GM18520 (cell line): ENCODE measurements around the gene USP47.

Experiments used
- ATAC-seq: cut with Tn5 transposase; IDR thresholded peaks from one replicate; pipeline ENCODE4 v1.9.1; 2021; ENCODE audit not compliant: unreplicated experiment

USP47 gene

DNA sequence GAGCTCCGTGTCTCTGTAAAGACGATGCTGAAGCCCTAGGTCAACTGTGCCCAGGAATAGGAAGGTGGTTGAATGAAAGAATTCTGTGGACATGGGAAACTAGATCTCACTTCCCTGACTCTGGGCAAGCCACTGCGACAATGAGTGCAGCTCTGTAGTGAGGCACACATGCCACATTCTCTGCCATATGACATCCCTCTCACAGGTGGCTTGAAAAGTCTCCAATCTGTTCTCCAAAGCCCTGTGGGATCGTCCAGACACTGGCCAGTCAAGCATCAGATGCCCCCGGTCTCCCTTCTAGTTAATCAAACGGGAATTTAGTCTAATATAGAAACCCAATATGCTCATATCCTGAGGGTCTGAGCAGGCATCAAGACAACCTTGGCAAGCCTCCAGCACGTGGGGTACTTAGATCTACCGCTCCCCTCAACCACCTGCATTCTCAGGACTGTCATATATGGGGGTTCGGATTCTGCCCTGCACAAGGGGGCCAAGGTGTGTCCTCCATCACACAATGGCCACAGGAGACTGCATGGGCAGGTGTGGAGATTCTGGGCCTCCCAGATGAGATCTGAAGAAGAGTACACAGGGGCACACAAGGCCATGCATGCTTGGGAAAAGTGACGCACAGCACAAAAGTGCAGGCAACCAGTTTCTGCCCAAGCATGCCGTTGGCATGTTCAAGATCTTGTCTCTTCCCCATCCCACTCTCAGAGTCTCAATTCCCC, 154.7 kb downstream of the USP47 start:
- no peak for ATAC-seq

DNA sequence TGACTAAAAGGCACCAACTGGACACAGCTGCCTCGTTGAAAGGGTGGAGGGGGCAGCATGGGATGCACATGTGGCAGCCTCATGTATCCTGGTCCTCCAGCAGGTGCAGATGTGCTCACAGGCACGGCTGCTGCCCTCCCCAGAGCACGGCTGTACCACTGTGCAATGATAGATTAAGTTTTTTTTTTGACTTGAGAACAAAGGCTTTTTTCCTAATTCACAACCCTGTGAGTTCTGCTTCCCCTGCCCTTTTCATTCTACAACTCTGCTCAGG, 155.2 kb downstream of the USP47 start:
- no peak for ATAC-seq

DNA sequence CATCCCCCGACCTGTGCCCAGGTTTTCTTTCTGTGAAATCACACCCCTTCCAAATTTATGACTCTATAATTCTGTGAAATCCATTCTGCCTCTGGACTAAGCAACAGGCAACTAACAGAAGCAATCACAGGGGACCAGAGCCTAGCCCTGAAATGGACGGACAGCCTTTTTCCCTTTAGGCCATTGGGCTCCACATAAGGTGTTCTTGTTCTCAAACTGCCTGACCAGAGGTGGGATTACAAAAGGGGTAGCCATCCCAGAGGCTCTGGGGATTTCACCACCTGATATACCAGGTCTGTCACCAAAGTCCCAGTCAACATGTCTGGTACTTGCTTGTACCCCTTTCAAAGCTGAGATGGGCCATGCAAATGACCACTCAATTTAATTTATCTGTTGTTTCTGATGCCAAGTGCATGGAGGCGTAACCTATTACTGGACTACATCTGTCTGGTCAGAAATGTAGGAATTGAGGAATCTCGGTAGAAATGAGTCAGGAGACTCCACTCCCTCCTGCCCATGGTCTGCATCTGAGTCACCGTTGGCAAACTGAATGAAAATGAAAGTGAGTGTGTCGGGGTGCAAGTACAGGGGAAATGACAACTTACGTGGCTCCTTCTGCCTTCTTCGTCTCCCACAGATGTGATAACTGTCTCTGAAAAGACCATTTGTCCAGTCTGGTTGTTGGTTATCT, 156.5 kb downstream of the USP47 start:
- no peak for ATAC-seq

DNA sequence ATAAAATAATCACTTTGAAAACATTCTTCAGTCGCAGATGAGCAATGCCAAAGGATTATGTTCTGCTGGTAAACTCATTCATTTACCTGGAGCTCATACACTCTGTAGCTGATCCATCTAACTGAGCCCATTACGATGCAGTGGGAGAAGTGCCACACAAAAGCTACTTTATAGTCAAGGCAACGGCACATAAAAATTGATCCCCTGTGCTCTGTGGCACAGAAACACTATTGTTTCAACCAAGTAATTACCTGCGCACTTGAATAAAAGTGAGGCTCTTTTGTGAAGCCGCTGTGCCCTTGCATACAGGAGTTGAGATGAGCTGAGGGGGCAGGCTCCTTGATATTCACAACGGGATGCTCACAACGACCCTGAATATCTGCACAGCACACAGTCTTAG, 159.4 kb downstream of the USP47 start:
- no peak for ATAC-seq

DNA sequence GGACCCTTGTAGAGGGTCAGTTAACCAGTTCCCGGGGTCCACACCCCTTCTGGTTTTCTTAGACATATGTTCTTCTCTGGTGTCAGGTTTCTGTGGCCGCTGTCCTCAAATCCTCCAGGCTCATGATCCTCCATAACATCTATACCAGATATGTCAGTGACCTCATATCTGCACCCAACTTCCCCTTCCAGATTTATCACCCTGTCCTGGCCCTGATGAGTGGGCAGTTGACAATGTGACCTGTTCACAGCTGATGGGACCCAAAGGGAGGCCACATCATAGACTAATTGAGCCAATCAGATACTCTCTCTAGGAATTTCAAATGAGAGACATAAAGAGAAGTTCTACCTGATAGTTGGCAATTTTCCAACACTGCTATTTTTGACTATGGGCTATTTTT, 161.6 kb downstream of the USP47 start:
- no peak for ATAC-seq

DNA sequence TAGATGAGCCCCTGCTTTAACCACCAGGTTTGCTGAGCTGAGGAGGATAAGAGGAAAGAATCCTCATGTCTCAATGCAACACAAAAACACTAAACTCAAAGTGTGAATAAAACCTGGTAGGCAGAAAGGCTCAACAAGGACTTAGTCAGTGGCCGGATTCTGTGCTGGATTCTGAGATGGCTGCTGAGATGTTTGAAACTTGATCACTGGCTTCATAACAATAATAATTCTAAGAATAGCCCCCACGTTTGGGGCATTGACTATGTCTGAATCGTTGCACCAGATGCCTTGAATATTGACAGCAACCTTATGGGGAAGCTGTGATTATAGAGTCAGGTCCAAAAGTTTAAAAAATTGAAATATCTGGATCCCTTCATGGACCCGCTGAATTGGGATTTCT, 162.0 kb downstream of the USP47 start:
- ATAC-seq: no peak

DNA sequence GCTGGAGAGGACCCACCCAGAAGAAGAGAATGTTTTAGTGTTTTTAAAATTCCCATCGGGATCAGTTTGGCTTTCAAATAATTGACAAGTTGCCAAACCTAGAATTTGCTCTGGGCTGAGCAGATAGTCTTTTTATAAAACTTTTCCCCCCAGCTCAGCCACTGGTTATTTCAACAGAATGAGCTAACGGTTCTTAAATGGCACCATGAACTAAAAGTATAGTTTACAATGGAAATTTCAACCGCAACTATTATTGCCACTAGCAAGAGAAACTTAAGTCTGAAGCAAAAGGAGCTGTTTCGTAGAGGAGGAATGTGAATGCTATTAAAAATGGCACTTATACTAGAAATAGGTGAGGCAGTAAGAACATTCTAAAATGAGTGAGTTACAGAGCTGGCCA, 163.3 kb downstream of the USP47 start:
- ATAC-seq: no peak

DNA sequence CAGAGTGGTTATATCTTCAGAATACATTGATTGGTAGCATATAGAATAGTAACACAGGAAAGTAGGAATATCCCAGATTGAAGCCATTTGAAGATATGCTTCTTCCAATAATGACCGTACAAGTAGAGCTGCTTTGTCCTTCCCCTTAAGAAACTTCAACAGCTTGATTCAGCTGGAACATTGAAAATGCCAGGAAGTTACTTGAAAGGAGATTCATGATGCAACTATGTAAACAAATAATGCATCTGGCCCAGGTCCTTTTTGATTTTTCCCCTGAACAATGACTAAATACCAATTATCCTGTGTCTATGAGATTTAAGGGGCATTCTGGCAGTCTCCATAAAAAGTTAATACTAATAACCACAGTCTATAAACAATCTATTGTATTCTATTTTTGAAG, 163.7 kb downstream of the USP47 start:
- no peak for ATAC-seq

DNA sequence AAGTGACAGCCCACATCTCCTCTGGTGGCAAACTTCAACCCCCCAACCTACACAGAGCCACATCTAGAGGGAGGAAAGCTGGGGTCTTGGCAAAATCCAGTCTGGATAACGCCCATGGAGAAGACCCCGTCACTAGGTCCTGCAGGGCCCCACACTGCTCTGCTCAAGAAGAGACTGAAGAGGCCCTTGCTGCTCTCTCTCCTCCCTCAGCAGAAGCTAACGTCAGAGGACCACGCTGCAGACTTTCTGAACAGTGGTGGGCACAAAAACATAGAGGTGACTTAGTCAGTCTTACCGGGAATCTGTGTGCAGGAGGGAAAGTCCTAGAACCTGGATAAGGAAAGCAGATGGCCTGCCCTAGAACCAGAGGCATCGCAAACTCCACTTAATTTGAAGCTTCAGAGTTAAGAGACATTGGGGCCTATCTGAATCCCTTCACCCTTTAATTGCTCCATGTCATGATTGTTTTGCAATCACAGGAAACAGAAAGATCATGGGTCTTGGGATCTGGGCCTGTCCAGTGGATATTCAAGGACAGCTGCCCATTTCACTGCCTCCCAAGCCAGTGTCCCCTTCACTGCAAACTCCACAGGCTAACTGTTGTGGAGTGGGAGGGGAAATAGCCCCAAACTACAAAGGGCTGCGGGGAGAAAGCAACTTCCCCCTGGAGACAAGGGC, 164.9 kb downstream of the USP47 start:
- no peak for ATAC-seq

DNA sequence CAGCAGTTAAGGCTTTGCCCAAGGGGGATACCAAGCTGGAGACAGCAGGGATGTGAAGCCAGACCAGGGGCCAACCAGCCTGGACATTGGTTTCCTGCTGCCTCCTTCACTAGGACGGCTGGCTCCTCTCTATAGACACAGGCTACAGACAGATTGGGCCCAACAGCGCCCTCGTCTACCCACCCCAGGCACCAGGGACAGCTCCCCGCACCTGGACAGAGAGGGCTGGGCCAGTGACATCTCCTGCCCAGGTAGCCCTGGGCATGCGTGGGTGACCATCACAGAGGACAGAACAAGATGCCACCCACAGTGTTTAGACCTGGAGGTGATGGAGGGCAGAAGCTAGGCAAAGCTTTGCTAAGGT, 165.4 kb downstream of the USP47 start:
- no peak for ATAC-seq

DNA sequence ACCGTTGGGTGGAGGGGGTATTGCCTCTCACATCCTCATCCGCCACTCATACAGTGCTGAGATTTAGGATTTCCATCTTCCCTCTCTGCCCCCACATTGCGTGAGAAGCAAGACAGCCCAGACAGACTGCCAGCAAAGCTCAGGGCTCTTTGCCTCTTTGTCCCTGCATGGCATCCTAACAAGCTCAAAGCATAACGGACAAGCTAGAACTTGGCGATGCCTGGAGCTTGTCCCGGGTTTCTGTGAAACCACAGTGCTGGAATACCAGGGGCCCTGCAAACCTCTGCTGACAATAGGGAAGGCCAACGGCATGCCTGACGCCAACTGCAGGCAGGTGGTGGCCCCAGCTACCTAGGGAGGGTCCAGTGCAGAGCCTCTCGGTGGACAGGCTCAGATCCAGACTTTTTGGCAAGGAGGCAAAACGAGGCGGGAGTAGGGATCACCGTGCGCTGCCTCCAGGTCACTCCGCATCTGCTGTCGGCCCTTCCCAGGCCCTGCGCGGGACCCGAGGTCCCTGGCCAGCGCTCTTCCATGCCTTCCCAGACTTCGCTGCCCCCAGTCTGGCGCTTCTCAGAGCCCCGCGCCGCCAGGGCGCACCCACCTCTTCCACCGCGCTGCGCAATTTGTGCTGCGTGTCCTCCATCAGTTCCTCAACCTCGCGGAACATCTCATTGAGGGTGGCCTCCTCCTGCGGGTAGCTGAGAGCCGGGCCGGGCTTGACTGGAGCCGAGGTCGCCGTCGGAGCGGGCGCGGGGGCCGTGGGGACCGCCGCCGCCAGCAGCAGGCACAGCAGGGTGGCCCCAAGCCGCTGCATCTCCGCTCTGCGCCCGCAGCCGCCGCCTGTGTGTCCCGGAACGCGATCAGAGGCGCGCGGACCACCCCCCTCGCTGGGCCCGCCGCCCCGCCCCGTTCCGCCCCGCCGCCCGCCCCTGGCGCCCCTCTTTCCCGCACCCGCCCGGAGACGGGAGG, 166.3 kb downstream of the USP47 start, which contains the start of gene DKK3:
TSS of gene DKK3 (minus strand) at position 858 of the 969 bp plus-strand sequence. CDS start at position 814, 44 bp downstream.
- no peak for ATAC-seq
